Measurements from ENCODE around the gene CFAP54. TPM values are rescaled to one million over a fixed set of nuclear protein-coding genes. Genes with fewer than 3 reads are reported as not detected.

Gene CFAP54
- total and polyA plus RNA-seq, 2 of the 4 experiments (the other 2 are of a cell fraction): 0.18 to 0.41 TPM

DNA sequence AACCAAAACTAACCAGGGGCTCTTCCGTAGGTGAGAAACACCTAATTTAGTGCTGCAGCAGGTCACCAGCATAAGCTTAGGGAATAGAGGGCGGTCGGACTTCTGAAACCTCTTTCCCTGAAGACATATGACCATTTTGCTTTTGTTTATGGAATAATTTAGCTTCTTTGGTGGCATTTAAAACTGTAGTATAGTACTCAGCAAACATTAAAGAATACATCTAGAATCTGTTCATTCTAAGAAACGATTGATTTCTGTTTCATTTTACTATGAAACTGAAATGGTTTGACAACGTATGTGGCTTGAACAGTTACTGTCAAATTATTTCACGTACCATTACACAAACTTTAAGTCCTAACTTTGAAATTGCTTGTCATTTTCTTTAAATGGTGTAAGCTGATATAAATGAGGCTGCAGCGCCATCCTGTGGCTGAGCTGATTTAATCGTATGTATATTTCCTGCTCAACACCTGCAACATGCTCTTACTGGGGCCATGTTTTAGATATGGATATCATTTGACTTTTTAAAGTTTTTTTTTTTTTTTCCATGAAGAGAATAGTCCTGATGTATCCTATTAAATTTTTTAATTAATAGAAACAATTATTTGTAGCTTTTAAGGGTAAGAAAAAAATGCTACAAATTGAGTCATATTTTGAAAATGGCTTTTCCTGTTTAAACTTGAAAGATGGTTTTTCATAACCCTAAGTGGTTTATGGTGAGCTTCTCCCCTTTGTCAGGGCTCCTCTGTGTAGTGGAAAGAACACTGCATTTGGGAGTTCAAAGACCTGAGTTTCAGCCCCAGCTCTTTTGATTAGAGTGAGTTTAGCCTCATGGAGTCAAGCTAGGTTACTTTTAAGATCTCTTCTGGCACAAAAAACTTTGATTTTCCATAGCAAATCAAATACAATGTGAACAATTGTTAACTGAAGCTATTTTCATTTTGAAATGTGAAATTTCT, 27.4 kb downstream of the CFAP54 start:
- H2AK5ac ChIP-seq (ENCODE audit: low read depth, low read length): no peak overlapping the region
- H2BK20ac ChIP-seq (ENCODE audit: low read depth, low read length): 0 out of 2 replicates have a peak overlapping the region, but pooled peaks have one; percentile 6
- H3K9ac ChIP-seq (ENCODE audit: low read depth, low read length): no peak overlapping the region
- no peak overlapping the region for H4K91ac ChIP-seq (ENCODE audit: insufficient read depth, low read depth, low read length)
- H3K18ac ChIP-seq (ENCODE audit: low read depth, low read length): no peak overlapping the region
- H3K14ac ChIP-seq (replicated peaks; ENCODE audit: low read depth, low read length): no peak overlapping the region
- H2BK15ac ChIP-seq (ENCODE audit: low read depth, low read length): no peak overlapping the region
- CTCF ChIA-PET: interaction anchor here (0.6 to 1.9 kb wide), 10 partner anchors 9 to 554 kb away, joined by 3 to 7 read pairs (median 4); partner anchors contain the start of gene HAL
- H3K4me3 ChIP-seq (ENCODE audit: insufficient read depth, low read depth, low read length): no peak overlapping the region
- no peaks in the 10 kb centered on the region for H3K9me1 ChIP-seq (ENCODE audit: insufficient read depth, low read length)
- H3K56ac ChIP-seq (ENCODE audit: extremely low read depth, insufficient read depth, low read length): no peak overlapping the region
- H3K27ac ChIP-seq (ENCODE audit: insufficient read depth, low read length): no peak overlapping the region
- no peak overlapping the region for H3K4me2 ChIP-seq (ENCODE audit: low read depth, low read length)
- H2BK5ac ChIP-seq (ENCODE audit: low read depth, low read length, poor library complexity, severe bottlenecking): no peak overlapping the region
- no TSS peak for BruUV-seq (replicated peaks)
- no CpG with 5 or more reads among the region's 8 CpGs for WGBS, 2 experiments (ENCODE audit: extremely low coverage in 2 of 2, insufficient read length in 1 of 2)
- intact Hi-C loops (cut with micrococcal nuclease) (loop anchor here (1.0 to 5.0 kb wide), 6 partner anchors 115 to 694 kb away; no protein-coding TSS in a partner anchor), dilution Hi-C loops (cut with HindIII; ENCODE audit: low sequenced_read_pairs, unreplicated experiment) (loop anchor here (10.0 kb wide), 1 partner anchor 452 kb away; no protein-coding TSS in a partner anchor), in situ Hi-C loops (cut with MboI; ENCODE audit: low sequenced_read_pairs) (loop anchor here (5.0 to 10.0 kb wide), 2 partner anchors 312 to 454 kb away; no protein-coding TSS in a partner anchor)
- no peaks in the 10 kb centered on the region for H3K27me3 ChIP-seq (ENCODE audit: control insufficient read depth, insufficient read depth, low read length)
- no peak overlapping the region for H2AK9ac ChIP-seq (replicated peaks; ENCODE audit: low read depth, low read length, poor library complexity)
- H3K79me1 ChIP-seq (ENCODE audit: low read depth in 1 of 2, low read length in 2 of 2): no peaks in the 10 kb centered on the region
- H4K20me1 ChIP-seq (ENCODE audit: insufficient read depth, low read length): no peaks in the 10 kb centered on the region
- H3K23ac ChIP-seq (ENCODE audit: low read depth, low read length): no peak overlapping the region
- H4K5ac ChIP-seq (ENCODE audit: low read depth, low read length): no peak overlapping the region
- peak overlapping the region; percentile 48; the same call in 1 of the 2 replicates for H2BK120ac ChIP-seq (ENCODE audit: low read depth, low read length)
- TF ChIP-seq RFX5 (IDR thresholded peaks at IDR 0.05; ENCODE audit: low read depth, low read length) (no peak), RAD21 (IDR thresholded peaks at IDR 0.05; ENCODE audit: low read length) (peak; percentile 86), SMC3 (IDR thresholded peaks at IDR 0.05; ENCODE audit: low read depth, low read length) (peak; percentile 80)
- TF ChIP-seq, protein P1, sequence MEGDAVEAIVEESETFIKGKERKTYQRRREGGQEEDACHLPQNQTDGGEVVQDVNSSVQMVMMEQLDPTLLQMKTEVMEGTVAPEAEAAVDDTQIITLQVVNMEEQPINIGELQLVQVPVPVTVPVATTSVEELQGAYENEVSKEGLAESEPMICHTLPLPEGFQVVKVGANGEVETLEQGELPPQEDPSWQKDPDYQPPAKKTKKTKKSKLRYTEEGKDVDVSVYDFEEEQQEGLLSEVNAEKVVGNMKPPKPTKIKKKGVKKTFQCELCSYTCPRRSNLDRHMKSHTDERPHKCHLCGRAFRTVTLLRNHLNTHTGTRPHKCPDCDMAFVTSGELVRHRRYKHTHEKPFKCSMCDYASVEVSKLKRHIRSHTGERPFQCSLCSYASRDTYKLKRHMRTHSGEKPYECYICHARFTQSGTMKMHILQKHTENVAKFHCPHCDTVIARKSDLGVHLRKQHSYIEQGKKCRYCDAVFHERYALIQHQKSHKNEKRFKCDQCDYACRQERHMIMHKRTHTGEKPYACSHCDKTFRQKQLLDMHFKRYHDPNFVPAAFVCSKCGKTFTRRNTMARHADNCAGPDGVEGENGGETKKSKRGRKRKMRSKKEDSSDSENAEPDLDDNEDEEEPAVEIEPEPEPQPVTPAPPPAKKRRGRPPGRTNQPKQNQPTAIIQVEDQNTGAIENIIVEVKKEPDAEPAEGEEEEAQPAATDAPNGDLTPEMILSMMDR (conservative IDR thresholded peaks at IDR 0.05; ENCODE audit: low read depth, low read length): peak; percentile 76
- H3K4ac ChIP-seq (ENCODE audit: low read depth, low read length): no peak overlapping the region
- H3K36me3 ChIP-seq (ENCODE audit: control insufficient read depth, insufficient read depth, low read length): no peaks in the 10 kb centered on the region
- H3K9me3 ChIP-seq (ENCODE audit: control insufficient read depth, insufficient read depth, low read length): no peaks in the 10 kb centered on the region
- POLR2A ChIA-PET (ENCODE audit: unreplicated experiment): interaction anchor here (0.6 kb wide), 1 partner anchor 70 kb away, joined by 3 read pairs; no protein-coding TSS in a partner anchor
- peak; percentile 85 for DNase-seq
- no peak overlapping the region for H2AFZ ChIP-seq (replicated peaks; ENCODE audit: low read length, poor library complexity)
- ATAC-seq (ENCODE audit: low read depth): peak; percentile 79
- peaks cover 4% of the 10 kb centered on the region for H3K4me1 ChIP-seq (ENCODE audit: control insufficient read depth, insufficient read depth, low read length)
- H4K8ac ChIP-seq (ENCODE audit: low read depth in 2 of 2, low read length in 2 of 2): peak overlapping the region in 1 of 2 experiments; percentile 61; a peak in 2 of 4 replicates

All from IMR-90 (cell line).